ENCODE data around the gene CCND2.
"Not testable (repeated sequence)": the region's sequence is repeated elsewhere in the genome, so short reads cannot be mapped to it uniquely, and the experiment has no call there.

Gene CCND2

DNA sequence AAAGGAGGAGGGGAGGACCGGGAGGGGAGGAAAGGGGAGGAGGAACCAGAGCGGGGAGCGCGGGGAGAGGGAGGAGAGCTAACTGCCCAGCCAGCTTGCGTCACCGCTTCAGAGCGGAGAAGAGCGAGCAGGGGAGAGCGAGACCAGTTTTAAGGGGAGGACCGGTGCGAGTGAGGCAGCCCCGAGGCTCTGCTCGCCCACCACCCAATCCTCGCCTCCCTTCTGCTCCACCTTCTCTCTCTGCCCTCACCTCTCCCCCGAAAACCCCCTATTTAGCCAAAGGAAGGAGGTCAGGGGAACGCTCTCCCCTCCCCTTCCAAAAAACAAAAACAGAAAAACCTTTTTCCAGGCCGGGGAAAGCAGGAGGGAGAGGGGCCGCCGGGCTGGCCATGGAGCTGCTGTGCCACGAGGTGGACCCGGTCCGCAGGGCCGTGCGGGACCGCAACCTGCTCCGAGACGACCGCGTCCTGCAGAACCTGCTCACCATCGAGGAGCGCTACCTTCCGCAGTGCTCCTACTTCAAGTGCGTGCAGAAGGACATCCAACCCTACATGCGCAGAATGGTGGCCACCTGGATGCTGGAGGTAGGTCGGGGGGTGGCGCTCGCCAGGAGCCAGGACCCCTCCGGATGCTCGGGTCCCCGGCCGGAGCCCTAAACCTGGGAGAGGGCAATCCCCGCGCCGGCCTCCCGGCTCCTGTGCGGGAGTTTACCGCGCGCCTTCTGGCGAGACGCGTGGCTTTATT is at the start of gene CCND2:
Gene CCND2, plus strand, starts transcription at position 111 of the 744 bp plus-strand sequence. Its CDS starts 279 bp downstream, at position 390.
- no peak for FAIRE-seq

GRCh38 chr12:4224206-4224889 is 49.2 kb upstream of the CCND2 start:
- no peak for FAIRE-seq

GRCh38 chr12:4225571-4225970 is 48.0 kb upstream of the CCND2 start:
- FAIRE-seq: no peak

- FAIRE-seq: no peak
Measured at GRCh38 chr12:4227046-4227445, 46.5 kb upstream of the CCND2 start.

DNA sequence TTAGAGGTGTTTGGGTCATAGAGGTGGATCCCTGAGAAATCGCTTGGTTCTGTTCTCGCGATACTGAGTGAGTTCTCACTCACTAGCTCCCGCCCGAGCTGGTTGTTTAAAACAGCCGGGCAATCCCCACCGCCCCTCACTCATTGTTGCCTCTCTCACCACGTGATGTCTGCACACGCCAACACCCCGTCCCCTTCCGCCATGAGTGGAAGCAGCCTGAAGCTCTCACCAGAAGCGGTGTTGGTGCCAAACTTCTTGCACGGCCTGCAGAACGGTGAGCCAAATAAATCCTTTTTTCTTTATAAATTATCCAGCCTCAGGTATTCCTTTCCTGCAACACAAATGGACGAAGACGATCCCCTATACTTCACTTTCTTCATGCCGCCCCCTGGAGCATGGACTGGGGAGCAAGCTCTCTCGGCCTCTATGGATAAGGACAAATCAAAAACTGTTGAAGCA is 45.4 kb upstream of the CCND2 start:
- FAIRE-seq: no peak

GRCh38 chr12:4230526-4230925 is 43.0 kb upstream of the CCND2 start:
- FAIRE-seq: no peak

GRCh38 chr12:4238577-4238976 is 35.0 kb upstream of the CCND2 start:
- no peak for FAIRE-seq

- FAIRE-seq: no peak
Measured at GRCh38 chr12:4239746-4240145, 33.8 kb upstream of the CCND2 start.

GRCh38 chr12:4240161-4240783 is 33.3 kb upstream of the CCND2 start:
- FAIRE-seq: no peak

GRCh38 chr12:4240981-4241380 is 32.6 kb upstream of the CCND2 start:
- FAIRE-seq: no peak

DNA sequence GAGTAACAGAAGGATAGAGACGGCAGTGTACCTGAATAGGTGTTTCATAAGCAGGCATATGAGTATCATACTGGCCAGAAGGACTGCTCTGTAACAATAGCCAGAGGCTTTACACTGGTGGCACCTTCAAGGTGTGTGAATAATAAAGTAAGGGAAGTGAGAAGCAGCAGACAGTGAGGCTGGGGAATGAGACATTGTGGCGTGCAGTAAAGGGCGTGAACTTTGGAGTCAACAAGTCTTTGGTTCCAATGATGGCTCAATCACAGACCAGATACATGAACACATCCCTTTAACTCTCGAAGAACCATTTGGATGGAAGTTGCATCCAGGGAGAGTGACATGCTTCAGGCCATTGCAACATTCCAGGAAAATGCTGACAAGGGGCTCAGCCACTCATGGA is 32.0 kb upstream of the CCND2 start:
- FAIRE-seq: no peak

GRCh38 chr12:4242595-4242994 is 31.0 kb upstream of the CCND2 start:
- FAIRE-seq: no peak

- FAIRE-seq: no peak
Measured at GRCh38 chr12:4243091-4243490, 30.5 kb upstream of the CCND2 start.

GRCh38 chr12:4243491-4244100 is 30.0 kb upstream of the CCND2 start:
- FAIRE-seq: not testable (repeated sequence)

DNA sequence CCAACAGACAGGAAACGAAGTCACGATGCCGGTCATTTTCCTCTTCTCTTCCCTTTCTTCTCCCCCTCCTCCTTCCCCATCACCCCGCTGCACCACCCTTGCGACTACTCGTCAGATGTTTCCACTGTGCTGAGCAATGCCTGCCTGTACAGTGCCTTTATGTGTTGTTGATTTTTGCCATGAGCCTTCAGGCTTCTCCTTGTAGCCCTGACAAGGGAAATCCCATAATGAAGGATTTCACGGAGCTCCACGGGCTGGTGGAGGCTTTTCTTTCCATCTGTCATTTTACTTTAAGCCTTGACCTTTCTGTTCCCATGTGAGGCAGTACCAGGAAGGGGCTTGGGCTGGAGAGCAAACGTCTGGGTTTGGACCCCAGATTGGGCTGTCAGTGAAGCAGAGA is 28.7 kb upstream of the CCND2 start:
- no peak for FAIRE-seq

- FAIRE-seq: no peak
Measured at GRCh38 chr12:4245446-4245845, 28.1 kb upstream of the CCND2 start.

- FAIRE-seq: no peak
Measured at GRCh38 chr12:4246116-4246515, 27.4 kb upstream of the CCND2 start.

GRCh38 chr12:4250691-4251090 is 22.9 kb upstream of the CCND2 start:
- FAIRE-seq: no peak

- FAIRE-seq: no peak
Measured at GRCh38 chr12:4251216-4251891, 22.2 kb upstream of the CCND2 start.

DNA sequence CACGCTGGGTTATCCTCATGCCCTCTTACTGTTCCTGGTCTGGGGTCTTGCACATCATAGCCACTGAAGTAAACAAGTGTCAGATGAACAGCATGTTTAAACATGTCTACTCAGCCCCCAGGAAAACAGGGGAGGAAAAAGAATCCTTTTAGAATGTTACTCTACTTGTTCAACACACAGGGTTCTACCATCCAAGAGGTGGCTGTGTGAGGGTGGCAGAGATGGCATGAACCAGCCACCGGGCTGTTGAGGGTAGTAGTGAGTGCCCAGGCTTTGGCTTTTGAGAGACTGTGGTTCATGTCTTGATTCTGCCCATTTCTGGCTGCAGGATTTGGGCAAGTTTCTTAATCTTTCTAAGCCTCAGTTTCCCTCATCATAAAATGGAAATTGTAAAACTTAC is 21.6 kb upstream of the CCND2 start:
- no peak for FAIRE-seq

- FAIRE-seq: no peak
Measured at GRCh38 chr12:4252601-4253000, 21.0 kb upstream of the CCND2 start.

GRCh38 chr12:4256043-4256826 is 17.3 kb upstream of the CCND2 start:
- no peak for FAIRE-seq

Data from endometrium (tissue), 2 donors.